Measurements from ENCODE around the gene SLC30A3. TPM values are rescaled to one million over a fixed set of nuclear protein-coding genes. Genes with fewer than 3 reads are reported as not detected.
"Not testable (repeated sequence)": the region's sequence is repeated elsewhere in the genome, so short reads cannot be mapped to it uniquely, and the experiment has no call there.

The SLC30A3 gene
- total RNA-seq, 2 experiments from 2014 or later: 0.38 to 0.47 TPM

DNA sequence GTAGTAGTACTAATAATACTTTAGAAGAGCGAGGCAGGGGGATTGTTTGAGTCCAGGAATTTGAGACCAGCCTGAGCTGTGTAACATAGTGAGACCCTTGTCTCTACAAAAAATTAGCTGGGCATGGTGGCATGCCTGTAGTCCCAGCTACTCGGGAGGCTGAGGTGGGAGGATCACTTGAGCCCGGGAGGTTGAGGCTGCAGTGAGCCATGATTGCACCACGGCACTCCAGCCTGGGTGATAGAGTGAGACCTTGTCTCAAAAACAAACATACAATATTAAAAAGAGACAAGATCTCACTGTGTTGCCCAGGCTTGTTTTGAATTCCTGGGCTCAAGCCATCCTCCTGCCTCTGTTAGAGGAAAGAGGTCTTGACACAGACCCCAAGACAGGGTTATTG lies 37.8 kb upstream of the SLC30A3 start:
- H3K9me3 Mint-ChIP-seq (ENCODE audit: low read depth): not testable (repeated sequence)

DNA sequence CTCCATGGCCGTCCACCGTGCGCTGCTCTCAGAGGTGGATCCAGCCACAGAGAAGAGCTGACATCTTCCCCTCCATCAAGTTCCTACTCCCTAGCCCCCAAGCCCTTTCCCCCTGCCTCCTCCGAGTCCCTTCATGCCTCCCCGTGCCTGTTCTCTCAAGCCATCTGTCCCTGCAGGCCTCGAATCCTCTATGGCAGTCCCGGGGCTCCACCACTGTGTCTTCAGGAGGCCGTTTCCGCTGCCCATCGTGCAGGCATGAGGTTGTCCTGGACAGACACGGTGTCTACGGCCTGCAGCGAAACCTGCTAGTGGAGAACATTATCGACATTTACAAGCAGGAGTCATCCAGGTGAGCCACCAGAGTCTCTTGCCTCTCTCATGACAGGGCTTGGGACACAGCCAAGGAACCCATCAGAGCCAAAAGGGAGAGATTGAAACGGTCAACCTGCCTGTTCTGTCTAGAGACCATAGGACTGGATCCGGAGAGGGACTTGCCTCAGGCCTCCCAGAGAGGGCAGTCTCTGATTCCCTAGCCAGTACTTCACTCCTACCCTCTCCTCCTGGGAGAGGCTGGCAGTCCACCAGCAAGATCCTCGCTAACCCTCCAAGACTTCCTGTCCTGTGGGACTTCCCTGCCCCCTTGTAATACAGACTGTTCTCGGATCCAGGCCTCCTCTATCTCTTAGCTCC lies 35.7 kb upstream of the SLC30A3 start:
- ATAC-seq: no peak
- Mint-ChIP-seq H3K36me3 (no peaks in the 10 kb centered on the region), H3K4me1 (peaks cover 4% of the 10 kb centered on the region), H3K4me3 (no peak overlapping the region), H3K27ac (no peak overlapping the region), H3K27me3 (peaks cover 19% of the 10 kb centered on the region), H3K9me3 (ENCODE audit: low read depth) (no peaks in the 10 kb centered on the region)
- DNase-seq: no peak
- CTCF ChIA-PET: interaction anchor here (1.2 to 3.1 kb wide), 2 partner anchors 17 to 337 kb away, joined by 3 to 10 read pairs; partner anchors contain the start of gene TRIM54

More for the DNA sequence above, 37.8 kb upstream of the SLC30A3 start:
- not testable (repeated sequence) for H3K27ac Mint-ChIP-seq, H3K36me3 Mint-ChIP-seq, H3K4me3 Mint-ChIP-seq, ATAC-seq, H3K4me1 Mint-ChIP-seq, DNase-seq
- CTCF ChIA-PET: interaction anchor here (0.9 to 3.1 kb wide), 3 partner anchors 10 to 50 kb away, joined by 3 to 10 read pairs (median 3); partner anchors contain the start of gene TRIM54
- H3K27me3 Mint-ChIP-seq: peaks cover 19% of the 10 kb centered on the region

DNA sequence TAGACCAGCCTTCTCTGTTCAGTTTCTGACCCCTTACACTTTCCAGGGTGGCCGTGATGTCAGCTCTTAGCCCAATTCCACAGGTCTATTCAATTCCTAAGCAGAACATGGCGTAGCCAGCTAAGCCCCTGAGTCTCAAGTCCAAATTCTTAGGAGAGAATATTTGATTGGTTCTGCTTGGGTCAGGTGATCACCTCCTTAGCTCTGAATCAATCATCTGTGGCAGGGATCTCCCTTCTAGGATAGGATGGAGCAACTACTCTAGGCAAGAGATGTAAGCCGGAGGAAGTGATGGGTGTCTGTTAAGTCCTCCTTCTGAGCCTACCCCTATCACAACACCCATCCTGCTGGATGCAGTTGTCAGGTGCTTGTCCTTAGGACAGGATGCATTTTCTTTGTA lies 34.3 kb upstream of the SLC30A3 start:
- ATAC-seq: no peak
- no peaks in the 10 kb centered on the region for H3K36me3 Mint-ChIP-seq
- CTCF ChIA-PET: interaction anchor here (1.0 kb wide), 1 partner anchor 165 kb away, joined by 3 read pairs; no protein-coding TSS in a partner anchor

DNA sequence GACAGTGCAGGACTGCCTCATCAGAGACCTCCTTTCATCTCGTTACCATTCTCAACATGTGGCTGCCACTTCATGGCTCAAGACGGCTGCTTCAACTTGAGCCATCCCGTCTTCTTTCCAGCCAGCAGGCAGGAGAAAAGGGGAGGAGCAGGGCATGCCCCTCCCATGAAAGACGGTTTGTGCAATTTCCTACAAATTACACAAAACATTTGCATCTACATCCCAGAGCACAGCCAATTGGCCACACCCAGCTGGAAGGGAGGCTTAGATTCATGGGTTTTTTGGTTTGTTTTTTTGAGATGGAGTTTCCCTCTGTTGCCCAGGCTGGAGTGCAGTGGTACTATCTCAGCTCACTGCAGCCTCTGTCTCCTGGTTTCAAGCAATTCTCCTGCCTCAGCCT lies 33.6 kb upstream of the SLC30A3 start:
- Mint-ChIP-seq H3K36me3 (no peaks in the 10 kb centered on the region), H3K9me3 (ENCODE audit: low read depth) (no peaks in the 10 kb centered on the region), H3K27me3 (peaks cover 39% of the 10 kb centered on the region), H3K27ac (no peak overlapping the region), H3K4me1 (no peaks in the 10 kb centered on the region), H3K4me3 (no peak overlapping the region)
- ATAC-seq: no peak
- CTCF ChIA-PET: interaction anchor here (1.0 to 1.6 kb wide), 2 partner anchors 8 to 16 kb away, joined by 3 to 6 read pairs; no protein-coding TSS in a partner anchor
- no peak for DNase-seq

More for the DNA sequence above, 34.3 kb upstream of the SLC30A3 start:
- Mint-ChIP-seq H3K4me1 (no peaks in the 10 kb centered on the region), H3K27ac (no peak overlapping the region), H3K27me3 (peaks cover 32% of the 10 kb centered on the region), H3K9me3 (ENCODE audit: low read depth) (no peaks in the 10 kb centered on the region), H3K4me3 (no peak overlapping the region)
- DNase-seq: no peak

DNA sequence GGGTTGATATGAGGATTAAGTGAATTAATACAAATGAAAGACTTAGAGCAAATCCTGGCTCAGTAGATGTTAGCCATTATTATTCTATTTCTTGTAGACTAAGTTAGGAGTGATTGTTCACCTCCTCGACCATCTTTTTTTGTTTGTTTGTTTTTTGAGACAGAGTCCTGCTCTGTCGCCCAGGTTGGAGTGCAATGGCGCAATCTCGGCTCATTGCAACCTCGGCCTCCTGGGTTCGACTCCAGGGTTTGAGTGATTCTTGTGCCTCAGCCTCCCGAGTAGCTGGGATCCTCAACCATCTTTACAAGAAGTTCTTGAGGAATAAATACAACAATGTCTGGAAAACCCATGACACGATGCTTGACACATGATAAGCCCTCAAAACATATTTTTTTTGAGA lies 32.1 kb upstream of the SLC30A3 start:
- no peak for ATAC-seq
- CTCF ChIA-PET: interaction anchor here (1.6 to 5.1 kb wide), 2 partner anchors 8 to 14 kb away, joined by 6 to 35 read pairs; no protein-coding TSS in a partner anchor
- Mint-ChIP-seq H3K27ac (no peak overlapping the region), H3K36me3 (no peaks in the 10 kb centered on the region), H3K27me3 (peaks cover 40% of the 10 kb centered on the region), H3K4me1 (peaks cover 2% of the 10 kb centered on the region), H3K9me3 (ENCODE audit: low read depth) (no peaks in the 10 kb centered on the region), H3K4me3 (no peak overlapping the region)
- DNase-seq: no peak

DNA sequence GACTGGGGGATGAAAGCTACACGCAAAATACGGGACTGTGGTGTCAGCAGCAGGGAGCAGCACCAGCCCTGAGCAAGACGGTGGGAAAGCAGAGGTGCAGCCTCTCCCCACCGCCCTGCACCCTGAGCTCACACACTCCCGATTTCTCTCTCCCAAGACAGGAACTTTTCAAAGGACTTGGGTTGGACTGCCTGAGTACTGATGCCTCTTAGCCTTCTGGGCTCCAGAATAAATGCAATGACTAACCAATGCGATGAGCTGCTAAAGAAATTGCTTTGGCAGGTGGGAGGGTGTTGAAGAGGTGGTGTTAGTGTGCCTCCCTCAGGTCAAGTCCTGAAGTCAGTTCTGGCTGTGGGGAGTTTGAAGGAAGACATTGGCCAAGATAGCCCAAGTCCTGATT lies 29.0 kb upstream of the SLC30A3 start:
- peaks cover 2% of the 10 kb centered on the region for H3K4me1 Mint-ChIP-seq
- H3K27me3 Mint-ChIP-seq: peaks cover 54% of the 10 kb centered on the region
- ATAC-seq: no peak
- CTCF ChIA-PET: interaction anchor here (0.9 to 5.1 kb wide), 5 partner anchors 9 to 122 kb away, joined by 3 to 39 read pairs (median 6); partner anchors contain the start of gene TRIM54
- DNase-seq: no peak
- H3K27ac Mint-ChIP-seq: no peak overlapping the region
- H3K4me3 Mint-ChIP-seq: no peak overlapping the region
- no peaks in the 10 kb centered on the region for H3K9me3 Mint-ChIP-seq (ENCODE audit: low read depth)
- H3K36me3 Mint-ChIP-seq: no peaks in the 10 kb centered on the region

DNA sequence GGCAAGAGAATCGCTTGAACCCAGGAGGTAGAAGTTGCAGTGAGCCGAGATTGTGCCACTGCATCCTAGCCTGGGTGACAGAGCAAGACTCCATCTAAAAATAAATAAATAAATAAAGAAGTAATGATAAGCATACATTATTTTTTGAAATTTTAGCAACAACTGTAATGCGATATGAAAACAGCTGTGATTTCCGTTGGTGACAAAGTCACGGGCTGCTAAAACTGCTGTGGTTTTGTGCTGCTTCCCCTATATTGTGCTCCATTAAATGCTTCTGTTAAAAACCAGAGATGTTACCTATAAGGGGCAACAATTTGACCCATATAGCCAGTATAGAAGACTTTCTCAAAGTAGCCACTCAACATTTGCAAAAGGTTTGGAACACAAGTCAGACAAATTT lies 27.7 kb upstream of the SLC30A3 start:
- Mint-ChIP-seq H3K27me3 (peaks cover 58% of the 10 kb centered on the region), H3K4me1 (peaks cover 2% of the 10 kb centered on the region), H3K4me3 (no peak overlapping the region), H3K9me3 (ENCODE audit: low read depth) (no peaks in the 10 kb centered on the region), H3K36me3 (no peaks in the 10 kb centered on the region), H3K27ac (no peak overlapping the region)
- ATAC-seq (no peak), DNase-seq (no peak)
- CTCF ChIA-PET: interaction anchor here (1.2 to 5.1 kb wide), 4 partner anchors 9 to 15 kb away, joined by 3 to 39 read pairs (median 20); partner anchors contain the start of gene TRIM54

DNA sequence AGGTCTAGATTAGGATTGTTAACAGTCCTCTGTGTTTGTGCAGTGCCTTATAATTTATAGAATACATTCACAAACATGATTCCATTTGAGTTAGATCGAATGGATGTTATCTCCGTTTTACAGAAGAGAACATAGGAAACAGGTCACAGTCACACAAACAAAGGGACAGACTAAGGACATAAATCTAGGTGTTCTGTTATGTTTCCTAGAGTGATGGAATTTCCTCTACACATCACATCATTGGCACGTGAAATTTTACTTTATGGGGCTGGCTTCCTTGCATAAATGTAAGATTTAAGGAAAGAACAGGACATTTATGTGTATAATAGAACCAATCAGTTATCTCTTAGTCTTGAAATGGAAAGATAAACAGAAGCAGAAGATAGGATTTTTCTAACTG lies 25.8 kb upstream of the SLC30A3 start:
- CTCF ChIA-PET: interaction anchor here (2.3 kb wide), 1 partner anchor 14 kb away, joined by 10 read pairs; no protein-coding TSS in a partner anchor
- ATAC-seq (no peak), DNase-seq (no peak)
- H3K4me1 Mint-ChIP-seq: peaks cover 2% of the 10 kb centered on the region
- H3K27ac Mint-ChIP-seq: no peak overlapping the region
- no peaks in the 10 kb centered on the region for H3K9me3 Mint-ChIP-seq (ENCODE audit: low read depth)
- peaks cover 65% of the 10 kb centered on the region for H3K27me3 Mint-ChIP-seq
- no peak overlapping the region for H3K4me3 Mint-ChIP-seq
- no peaks in the 10 kb centered on the region for H3K36me3 Mint-ChIP-seq

DNA sequence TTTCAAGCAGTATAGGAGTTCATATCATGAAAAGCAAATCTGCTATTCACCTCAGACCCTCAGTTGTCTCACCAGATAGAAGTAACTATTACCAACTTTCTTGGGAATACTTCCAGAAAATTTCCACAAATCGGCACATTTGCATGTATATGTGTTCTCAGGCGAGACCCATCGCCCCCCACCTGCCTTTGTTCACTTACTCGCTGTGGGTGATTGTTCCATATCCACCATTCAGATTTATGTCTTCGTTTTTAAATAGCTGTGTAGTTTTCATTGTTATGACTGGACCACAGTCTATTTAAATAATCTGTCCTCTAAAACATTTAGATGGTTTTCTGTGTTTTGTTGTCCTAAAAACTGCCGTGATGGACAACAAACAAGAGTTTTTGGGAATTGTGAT lies 22.6 kb upstream of the SLC30A3 start:
- Mint-ChIP-seq H3K4me1 (peaks cover under 1% of the 10 kb centered on the region), H3K27ac (no peak overlapping the region), H3K36me3 (no peaks in the 10 kb centered on the region), H3K4me3 (no peak overlapping the region), H3K27me3 (peaks cover 62% of the 10 kb centered on the region), H3K9me3 (ENCODE audit: low read depth) (no peaks in the 10 kb centered on the region)
- ATAC-seq (no peak), DNase-seq (no peak)
- CTCF ChIA-PET: interaction anchor here (1.3 to 2.9 kb wide), 2 partner anchors 13 to 17 kb away, joined by 3 to 17 read pairs; no protein-coding TSS in a partner anchor

DNA sequence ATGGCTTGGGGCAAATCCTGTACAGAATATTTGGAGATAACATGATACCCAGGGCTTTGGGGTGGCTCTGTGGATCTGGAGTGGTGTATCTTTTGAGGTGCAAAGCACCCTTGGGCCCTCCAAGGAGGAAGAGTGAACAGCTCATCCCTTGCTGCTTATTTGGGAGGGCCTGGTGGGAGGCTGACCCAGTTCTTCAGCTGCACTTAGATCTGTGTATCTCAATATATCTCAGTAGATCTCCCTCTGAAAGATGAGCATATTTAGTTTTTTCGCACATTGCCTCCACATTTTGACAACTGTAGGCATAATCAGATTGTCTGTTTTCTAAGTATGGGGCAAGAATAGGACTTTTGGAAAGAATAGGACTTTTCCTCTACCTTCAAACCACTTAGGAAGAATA lies 22.1 kb upstream of the SLC30A3 start:
- Mint-ChIP-seq H3K4me1 (peaks cover 4% of the 10 kb centered on the region), H3K9me3 (ENCODE audit: low read depth) (no peaks in the 10 kb centered on the region), H3K4me3 (no peak overlapping the region), H3K27ac (no peak overlapping the region), H3K36me3 (no peaks in the 10 kb centered on the region), H3K27me3 (peaks cover 62% of the 10 kb centered on the region)
- DNase-seq (no peak), ATAC-seq (no peak)
- CTCF ChIA-PET: interaction anchor here (1.3 to 6.1 kb wide), 3 partner anchors 13 to 186 kb away, joined by 3 to 74 read pairs (median 17); no protein-coding TSS in a partner anchor

DNA sequence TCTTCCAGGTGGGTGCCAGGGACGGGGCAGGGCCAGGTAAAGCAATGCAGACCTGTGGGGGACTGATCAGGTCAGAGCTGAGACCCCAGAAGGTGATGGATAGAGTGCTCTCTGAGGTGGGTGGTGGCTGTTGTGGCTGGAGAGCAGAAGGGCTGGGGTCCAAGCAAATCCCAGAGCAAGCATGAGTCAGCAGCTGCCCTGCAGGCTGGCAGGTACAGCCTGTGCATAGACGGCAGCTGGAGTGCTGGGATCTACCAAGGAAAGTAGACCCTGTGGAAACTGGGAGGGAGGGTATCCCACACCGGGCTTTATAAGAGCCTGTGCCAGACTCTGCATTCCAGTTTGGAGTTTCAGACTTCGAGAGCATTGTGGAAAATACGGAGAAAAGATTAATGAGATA lies 20.0 kb upstream of the SLC30A3 start:
- H3K4me1 Mint-ChIP-seq: peaks cover 10% of the 10 kb centered on the region

DNA sequence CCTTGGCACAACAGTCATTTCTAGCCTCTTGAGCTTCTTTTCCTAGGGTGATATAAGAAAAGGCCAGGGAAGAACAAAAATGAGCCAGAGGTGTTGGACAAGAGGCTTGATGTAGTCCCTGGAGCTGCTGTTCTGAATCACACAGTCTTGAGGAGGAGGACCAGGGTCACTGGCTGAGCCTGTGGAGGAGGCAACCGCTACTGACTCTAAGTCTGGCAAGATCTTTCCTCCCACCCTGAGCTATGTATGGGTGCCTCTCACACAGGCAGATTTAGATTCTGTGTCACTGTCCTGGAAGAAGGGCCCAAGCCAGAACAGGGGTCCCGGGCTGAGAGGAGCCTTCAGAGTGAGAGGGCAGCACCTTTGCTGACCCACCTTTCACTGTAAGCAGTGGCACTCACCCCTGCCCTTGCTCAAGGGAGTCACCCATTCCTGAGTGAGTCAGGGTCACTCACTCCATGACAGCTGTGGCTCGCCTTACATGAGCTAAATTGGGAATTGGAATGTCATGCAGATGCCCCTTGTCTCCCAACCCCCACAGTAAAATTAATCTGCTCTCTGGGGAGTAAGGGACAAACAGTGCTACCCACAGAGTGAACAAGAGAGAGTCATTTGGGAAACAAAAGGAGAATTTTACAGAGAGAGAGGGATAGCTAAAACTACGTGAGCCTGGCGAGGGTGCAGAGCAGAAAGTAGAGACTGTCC lies 19.2 kb upstream of the SLC30A3 start, which contains the start of gene TRIM54:
Gene TRIM54 (plus strand): TSS at position 575 of the 705 bp plus-strand sequence. CDS start 303 bp downstream, outside the sequence.
- Mint-ChIP-seq H3K27me3 (peaks cover 52% of the 10 kb centered on the region), H3K4me3 (no peak within 1 kb of the TSS), H3K36me3 (no peaks in the 10 kb centered on the region), H3K4me1 (peaks cover 10% of the 10 kb centered on the region), H3K9me3 (ENCODE audit: low read depth) (no peaks in the 10 kb centered on the region), H3K27ac (no peak within 1 kb of the TSS)
- CTCF ChIA-PET: interaction anchor here (0.7 to 6.1 kb wide), 15 partner anchors 9 to 436 kb away, joined by 3 to 74 read pairs (median 10); partner anchors contain the start of genes PREB and SLC30A3
- ATAC-seq (no peak), DNase-seq (no peak)

More for the DNA sequence above, 20.0 kb upstream of the SLC30A3 start:
- Mint-ChIP-seq H3K9me3 (ENCODE audit: low read depth) (no peaks in the 10 kb centered on the region), H3K36me3 (no peaks in the 10 kb centered on the region), H3K4me3 (no peak overlapping the region), H3K27me3 (peaks cover 50% of the 10 kb centered on the region), H3K27ac (no peak overlapping the region)
- CTCF ChIA-PET: interaction anchor here (0.7 to 6.1 kb wide), 9 partner anchors 9 to 321 kb away, joined by 3 to 74 read pairs (median 17); partner anchors contain the start of gene PREB
- ATAC-seq (no peak), DNase-seq (no peak)

DNA sequence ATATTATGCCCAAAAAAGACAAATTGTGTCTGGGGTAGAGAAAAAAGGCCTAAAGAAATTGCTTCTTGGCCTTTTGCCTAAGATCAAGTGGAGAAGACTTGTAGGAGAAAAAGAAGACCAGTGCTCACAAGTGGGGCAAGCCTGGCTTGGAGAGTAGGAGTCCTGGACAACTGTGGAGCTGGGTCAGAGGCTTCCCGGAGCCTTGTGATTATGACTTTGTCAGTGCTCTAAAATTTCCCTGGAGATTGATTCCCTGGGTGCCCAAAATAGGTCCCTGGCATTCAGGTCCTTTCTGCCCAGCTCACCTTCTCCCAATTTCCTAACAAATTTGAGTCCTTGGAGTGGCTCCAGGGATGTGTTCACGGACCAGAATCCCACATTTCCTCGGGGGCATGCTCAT lies 18.6 kb upstream of the SLC30A3 start:
- peaks cover 50% of the 10 kb centered on the region for H3K27me3 Mint-ChIP-seq
- no peaks in the 10 kb centered on the region for H3K9me3 Mint-ChIP-seq (ENCODE audit: low read depth)
- peaks cover 10% of the 10 kb centered on the region for H3K4me1 Mint-ChIP-seq
- ATAC-seq (no peak), DNase-seq (no peak)
- H3K4me3 Mint-ChIP-seq: no peak overlapping the region
- CTCF ChIA-PET: interaction anchor here (0.9 to 6.1 kb wide), 12 partner anchors 11 to 435 kb away, joined by 3 to 74 read pairs (median 22); partner anchors contain the start of gene SLC30A3
- no peaks in the 10 kb centered on the region for H3K36me3 Mint-ChIP-seq
- no peak overlapping the region for H3K27ac Mint-ChIP-seq
